PC-3 (cell line): ENCODE data around the gene MOCS1. TPM values are rescaled to one million over a fixed set of nuclear protein-coding genes. Genes with fewer than 3 reads are reported as not detected.

Source experiments
- ATAC-seq: fragments of 200-7000 bp; cut with Tn5 transposase; 2 replicates; pipeline ENCODE4 v1.9.1; 2020; ENCODE audit warnings: mild to moderate bottlenecking, moderate library complexity
- BruUV-seq: library from RNA; stranded (reverse); fragments of 400-500 nt; replicated peaks from 2 replicates; lab custom pipeline; 2021; lab: Mats Ljungman, UMichigan
- CTCF ChIA-PET: fragments of 300-600 bp; sonication (Branson Sonifier 250); formaldehyde crosslinking; loops from one replicate; lab custom pipeline; 2022; ENCODE audit warnings: antibody characterized with exemption; lab: Charles Lee
- POLR2A ChIA-PET: fragments of 300-600 bp; sonication (Branson Sonifier 250); formaldehyde crosslinking; loops from one replicate; lab custom pipeline; 2022; ENCODE audit warnings: antibody characterized with exemption; ENCODE audit not compliant: unreplicated experiment; lab: Charles Lee
- DNase-seq: peaks from one replicate; pipeline ENCODE4 v3.0.0-alpha.2; 2015
- H2AFZ ChIP-seq: fragments of 300-600 bp; sonication (generic); 2 replicates; pipeline ENCODE4 v1.6.0; 2016; ENCODE audit warnings: antibody characterized with exemption, low read length
- H3F3A ChIP-seq: fragments of 300-600 bp; sonication (generic); one replicate; pipeline ENCODE4 v1.6.0; 2017; ENCODE audit warnings: antibody characterized with exemption, low read length, control low read depth, mild to moderate bottlenecking; ENCODE audit not compliant: unreplicated experiment
- H3K27ac ChIP-seq: fragments of 300-600 bp; sonication (generic); 2 replicates; pipeline ENCODE4 v1.5.1; 2016; ENCODE audit warnings: mild to moderate bottlenecking, low read length
- H3K27me3 ChIP-seq: fragments of 300-600 bp; sonication (generic); 2 replicates; pipeline ENCODE4 v1.6.1; 2016; ENCODE audit warnings: low read length, mixed read lengths
- H3K36me3 ChIP-seq: fragments of 300-600 bp; sonication (generic); 2 replicates; pipeline ENCODE4 v1.6.1; 2016; ENCODE audit warnings: low read depth, mixed run types, low read length, mixed read lengths
- H3K4me1 ChIP-seq: fragments of 300-600 bp; sonication (generic); 2 replicates; pipeline ENCODE4 v1.5.1; 2016; ENCODE audit warnings: low read length; ENCODE audit not compliant: insufficient read depth
- H3K4me2 ChIP-seq: fragments of 300-600 bp; sonication (generic); 2 replicates; pipeline ENCODE4 v1.6.0; 2016; ENCODE audit warnings: low read length
- H3K4me3 ChIP-seq: fragments of 300-600 bp; sonication (generic); 2 replicates; pipeline ENCODE4 v1.5.1; 2016; ENCODE audit warnings: mild to moderate bottlenecking, low read length, mixed read lengths
- H3K79me2 ChIP-seq: fragments of 300-600 bp; sonication (generic); 2 replicates; pipeline ENCODE4 v1.6.1; 2017; ENCODE audit warnings: low read length, mixed read lengths
- H3K9ac ChIP-seq: fragments of 300-600 bp; sonication (generic); 2 replicates; pipeline ENCODE4 v1.6.0; 2016; ENCODE audit warnings: mild to moderate bottlenecking, low read length
- H3K9me2 ChIP-seq: fragments of 300-600 bp; sonication (generic); replicated peaks from 2 replicates; pipeline ENCODE4 v1.6.1; 2016; ENCODE audit warnings: mixed run types, low read length, mixed read lengths
- H3K9me3 ChIP-seq: fragments of 300-600 bp; sonication (generic); 2 replicates; pipeline ENCODE4 v1.6.1; 2016; ENCODE audit warnings: low read length, mixed read lengths
- H4K20me1 ChIP-seq: fragments of 300-600 bp; sonication (generic); 2 replicates; pipeline ENCODE4 v1.6.1; 2016; ENCODE audit warnings: low read length, mixed read lengths
- CTCF ChIP-seq: fragments of 300-600 bp; sonication (generic); conservative IDR thresholded peaks from 2 replicates; pipeline ENCODE4 v1.5.1; 2017; ENCODE audit warnings: antibody characterized with exemption, low read depth, mild to moderate bottlenecking, low read length
- EZH2 ChIP-seq: fragments of 300-600 bp; sonication (generic); IDR thresholded peaks from one replicate; pipeline ENCODE4 v1.6.1; 2017; ENCODE audit warnings: antibody characterized with exemption, mild to moderate bottlenecking, low read length; ENCODE audit not compliant: unreplicated experiment
- EZH2phosphoT487 ChIP-seq: fragments of 300-600 bp; sonication (generic); IDR thresholded peaks from 2 replicates; pipeline ENCODE4 v1.6.1; 2018; ENCODE audit warnings: mild to moderate bottlenecking, antibody characterized with exemption, low read length, borderline replicate concordance
- intact Hi-C: fragments of 100-400 bp; cut with micrococcal nuclease; formaldehyde crosslinking; loops from 2 replicates; pipeline ENCODE4 v1.9.0; 2023
- total RNA-seq: library from RNA; depleted of rRNA; stranded (reverse); fragments of >200 nt; gene quantifications from 2 replicates; pipeline ENCODE4 v1.2.3, GENCODE V29; 2014

Gene MOCS1
- total RNA-seq, 1 experiment from 2014 or later: 6.0 TPM

GRCh38 chr6:39899554-39900295 lies 34.5 kb downstream of the MOCS1 start:
- intact Hi-C loops: no loop called here
- BruUV-seq: no TSS peak
- Histone ChIP-seq H3K36me3 (no peaks in the 10 kb centered on the region), H3K9me2 (no peaks in the 10 kb centered on the region), H3K79me2 (no peaks in the 10 kb centered on the region), H3K9me3 (no peaks in the 10 kb centered on the region), H3K27me3 (no peaks in the 10 kb centered on the region), H3K4me1 (no peaks in the 10 kb centered on the region), H3K4me3 (no peak overlapping the region), H2AFZ (no peak overlapping the region), H3F3A (no peaks in the 10 kb centered on the region), H3K4me2 (no peak overlapping the region), H3K9ac (no peak overlapping the region), H3K27ac (no peak overlapping the region), H4K20me1 (no peaks in the 10 kb centered on the region)
- DNase-seq: peak; percentile 15
- ChIA-PET POLR2A (no interaction called here), CTCF (no interaction called here)
- ATAC-seq: peak; percentile 70
- TF ChIP-seq EZH2phosphoT487: no peak
- TF ChIP-seq CTCF: no peak
- no peak for TF ChIP-seq EZH2

GRCh38 chr6:39898625-39899024 lies 35.6 kb downstream of the MOCS1 start:
- H3K9me3 ChIP-seq: no peaks in the 10 kb centered on the region
- no TSS peak for BruUV-seq
- no peak for ATAC-seq

More at GRCh38 chr6:39898625-39899024, 35.6 kb downstream of the MOCS1 start:
- Histone ChIP-seq H3K27ac (no peak overlapping the region), H3K9ac (no peak overlapping the region), H3K4me1 (no peaks in the 10 kb centered on the region), H3K36me3 (no peaks in the 10 kb centered on the region), H2AFZ (no peak overlapping the region), H3K27me3 (no peaks in the 10 kb centered on the region), H3K4me2 (no peak overlapping the region), H4K20me1 (no peaks in the 10 kb centered on the region), H3K9me2 (no peaks in the 10 kb centered on the region), H3K79me2 (no peaks in the 10 kb centered on the region), H3F3A (no peaks in the 10 kb centered on the region), H3K4me3 (no peak overlapping the region)
- TF ChIP-seq EZH2: no peak
- no peak for TF ChIP-seq CTCF
- no peak for TF ChIP-seq EZH2phosphoT487
- intact Hi-C loops: no loop called here
- ChIA-PET POLR2A (no interaction called here), CTCF (no interaction called here)
- DNase-seq: no peak
